Bronchial epithelial cell (primary cell): Measurements from ENCODE around the gene SDC1. TPM values are rescaled to one million over a fixed set of nuclear protein-coding genes. Genes with fewer than 3 reads are reported as not detected.
A peak's percentile ranks its signal among the peaks of the same experiment; 100 is the strongest.

Experiments
- DNase-seq: peaks from one replicate; pipeline ENCODE4 v3.0.0-alpha.2; 2010; ENCODE audit warnings: low read depth
- FAIRE-seq: peaks from 2 replicates; lab custom pipeline; 2011; peaks lifted over from hg19 to GRCh38; lab: Jason Lieb, UNC
- H3K27me3 ChIP-seq: 2 replicates; pipeline ENCODE4 v1.5.1; 2011; ENCODE audit warnings: low read length; ENCODE audit not compliant: control insufficient read depth, insufficient read depth
- H3K36me3 ChIP-seq: 2 replicates; pipeline ENCODE4 v1.5.1; 2011; ENCODE audit warnings: low read length; ENCODE audit not compliant: control insufficient read depth, insufficient read depth
- H3K4me3 ChIP-seq: 2 replicates; pipeline ENCODE4 v1.5.1; 2011; ENCODE audit warnings: mild to moderate bottlenecking, low read depth, low read length, control low read depth
- total RNA-seq: library from RNA; depleted of rRNA; stranded (reverse); fragments of >200 nt; gene quantifications from 2 replicates; pipeline ENCODE4 v1.2.1, GENCODE V29; 2014
- TF ChIP-seq, protein P1 (sequence below): IDR thresholded peaks from 2 replicates; pipeline ENCODE4 v1.5.1; 2011; ENCODE audit warnings: mild to moderate bottlenecking, moderate library complexity, low read length, control low read depth, inconsistent platforms; ENCODE audit not compliant: insufficient read depth, severe bottlenecking

Gene SDC1
- total RNA-seq, 1 donor from 2014 or later: 1,084 TPM

DNA sequence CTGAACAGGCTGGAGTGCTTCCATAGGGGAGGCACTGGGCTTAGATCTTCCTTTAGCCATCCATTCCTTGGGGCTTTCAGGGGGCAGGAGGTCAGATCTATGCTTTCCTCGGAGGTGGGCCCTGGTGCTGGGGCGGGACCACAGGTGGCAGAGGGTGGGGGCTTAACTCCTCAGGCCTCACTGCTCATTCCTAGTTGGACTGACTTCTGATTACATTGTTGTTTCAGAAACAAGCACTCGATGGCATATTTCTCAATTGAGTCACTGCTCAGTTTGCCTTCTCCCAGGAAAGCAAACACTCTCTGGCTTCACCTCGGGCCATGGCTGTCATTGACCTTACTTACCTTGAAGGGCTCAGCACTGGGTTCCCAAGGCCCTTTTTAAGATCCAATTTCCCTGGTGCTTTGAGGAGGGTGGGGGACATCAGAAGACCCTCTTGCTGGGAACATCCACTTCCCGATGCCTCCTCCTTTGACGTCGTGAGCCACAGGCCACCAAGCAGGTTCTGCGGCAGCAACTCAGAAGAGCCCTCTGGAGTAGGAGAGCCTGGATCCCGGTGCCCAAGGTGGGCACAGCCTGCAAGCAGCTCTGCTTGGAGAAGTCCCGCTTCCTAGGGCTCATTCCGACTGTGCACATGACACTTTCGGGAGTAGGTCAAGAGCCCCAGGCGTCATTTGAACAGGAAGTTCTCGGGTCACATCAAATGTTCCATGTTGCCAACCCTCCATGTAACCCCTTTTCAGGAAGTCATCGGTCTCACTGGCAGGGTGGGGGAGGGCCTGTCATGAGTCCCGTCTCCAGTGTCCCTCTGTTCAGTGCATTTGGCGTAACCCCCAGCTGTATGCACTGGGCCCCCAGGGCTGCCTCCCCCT lies 40.6 kb downstream of the SDC1 start:
- DNase-seq (peak; percentile 90), FAIRE-seq (peak; percentile 89)
- TF ChIP-seq, protein P1, sequence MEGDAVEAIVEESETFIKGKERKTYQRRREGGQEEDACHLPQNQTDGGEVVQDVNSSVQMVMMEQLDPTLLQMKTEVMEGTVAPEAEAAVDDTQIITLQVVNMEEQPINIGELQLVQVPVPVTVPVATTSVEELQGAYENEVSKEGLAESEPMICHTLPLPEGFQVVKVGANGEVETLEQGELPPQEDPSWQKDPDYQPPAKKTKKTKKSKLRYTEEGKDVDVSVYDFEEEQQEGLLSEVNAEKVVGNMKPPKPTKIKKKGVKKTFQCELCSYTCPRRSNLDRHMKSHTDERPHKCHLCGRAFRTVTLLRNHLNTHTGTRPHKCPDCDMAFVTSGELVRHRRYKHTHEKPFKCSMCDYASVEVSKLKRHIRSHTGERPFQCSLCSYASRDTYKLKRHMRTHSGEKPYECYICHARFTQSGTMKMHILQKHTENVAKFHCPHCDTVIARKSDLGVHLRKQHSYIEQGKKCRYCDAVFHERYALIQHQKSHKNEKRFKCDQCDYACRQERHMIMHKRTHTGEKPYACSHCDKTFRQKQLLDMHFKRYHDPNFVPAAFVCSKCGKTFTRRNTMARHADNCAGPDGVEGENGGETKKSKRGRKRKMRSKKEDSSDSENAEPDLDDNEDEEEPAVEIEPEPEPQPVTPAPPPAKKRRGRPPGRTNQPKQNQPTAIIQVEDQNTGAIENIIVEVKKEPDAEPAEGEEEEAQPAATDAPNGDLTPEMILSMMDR: no peak
- no peak overlapping the region for H3K4me3 ChIP-seq
- H3K27me3 ChIP-seq: no peaks in the 10 kb centered on the region
- no peaks in the 10 kb centered on the region for H3K36me3 ChIP-seq

DNA sequence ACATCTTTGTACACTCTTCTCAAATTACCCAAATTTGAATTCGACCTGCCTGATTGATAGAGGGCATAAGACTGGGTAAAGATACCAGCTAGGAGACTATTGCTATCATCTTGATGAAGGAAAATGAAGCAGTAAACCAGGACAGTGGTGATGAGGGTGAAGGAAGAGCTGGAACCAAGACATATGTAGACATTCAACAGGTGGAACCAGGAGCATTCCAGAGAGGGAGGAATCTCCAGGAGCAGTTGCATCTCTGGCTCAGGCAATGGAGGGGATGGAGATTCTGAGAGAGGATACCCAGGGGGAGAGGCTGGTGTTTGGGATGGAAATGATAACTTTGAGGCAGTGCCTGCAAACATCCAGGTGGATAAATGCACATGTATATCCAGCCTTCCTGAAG lies 41.6 kb downstream of the SDC1 start:
- Histone ChIP-seq H3K27me3 (no peaks in the 10 kb centered on the region), H3K4me3 (no peak overlapping the region), H3K36me3 (no peaks in the 10 kb centered on the region)
- peak; percentile 18 for FAIRE-seq
- TF ChIP-seq, protein P1: no peak
- no peak for DNase-seq

DNA sequence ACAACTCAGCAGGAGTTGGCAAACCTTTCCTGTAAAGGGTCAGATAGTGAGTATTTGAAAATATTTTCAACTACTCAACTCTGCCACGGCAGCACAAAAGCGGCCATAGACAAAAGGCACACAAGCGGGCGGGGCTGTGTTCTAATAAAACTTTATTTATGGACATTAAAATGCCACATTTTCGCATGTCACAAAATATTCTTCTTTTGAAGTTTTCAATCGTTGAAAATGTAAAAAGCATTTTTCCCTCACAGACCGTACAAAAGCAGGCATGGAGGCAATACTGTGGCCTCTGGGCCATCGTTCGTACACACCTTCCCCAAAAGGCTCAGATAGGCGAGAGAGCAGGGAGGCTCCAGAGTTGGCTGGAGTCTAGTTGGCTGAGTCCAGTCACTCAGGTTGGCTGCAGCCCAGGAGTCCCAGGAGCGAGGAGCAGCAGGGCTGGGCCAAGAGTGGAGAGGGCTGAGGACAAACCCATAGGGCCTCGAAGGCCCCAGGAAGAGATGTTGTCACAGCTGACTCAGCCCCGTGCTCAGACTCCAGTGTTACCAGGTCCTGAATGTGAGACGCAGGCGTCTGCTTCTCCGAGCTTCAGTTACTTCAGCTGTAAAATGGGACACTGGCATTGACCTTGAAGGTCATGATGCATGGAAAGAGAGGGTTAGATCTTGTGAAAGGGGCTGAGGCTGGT lies 42.5 kb downstream of the SDC1 start:
- Histone ChIP-seq H3K4me3 (no peak overlapping the region), H3K36me3 (no peaks in the 10 kb centered on the region), H3K27me3 (no peaks in the 10 kb centered on the region)
- DNase-seq: peak; percentile 96
- TF ChIP-seq, protein P1: no peak
- FAIRE-seq: peak; percentile 93

- no peak overlapping the region for H3K4me3 ChIP-seq
- DNase-seq (no peak), FAIRE-seq (no peak)
- H3K36me3 ChIP-seq: no peaks in the 10 kb centered on the region
- TF ChIP-seq, protein P1: no peak
- no peaks in the 10 kb centered on the region for H3K27me3 ChIP-seq
These were observed 43.2 kb downstream of the SDC1 start for GRCh38 chr2:20181761-20182160.

DNA sequence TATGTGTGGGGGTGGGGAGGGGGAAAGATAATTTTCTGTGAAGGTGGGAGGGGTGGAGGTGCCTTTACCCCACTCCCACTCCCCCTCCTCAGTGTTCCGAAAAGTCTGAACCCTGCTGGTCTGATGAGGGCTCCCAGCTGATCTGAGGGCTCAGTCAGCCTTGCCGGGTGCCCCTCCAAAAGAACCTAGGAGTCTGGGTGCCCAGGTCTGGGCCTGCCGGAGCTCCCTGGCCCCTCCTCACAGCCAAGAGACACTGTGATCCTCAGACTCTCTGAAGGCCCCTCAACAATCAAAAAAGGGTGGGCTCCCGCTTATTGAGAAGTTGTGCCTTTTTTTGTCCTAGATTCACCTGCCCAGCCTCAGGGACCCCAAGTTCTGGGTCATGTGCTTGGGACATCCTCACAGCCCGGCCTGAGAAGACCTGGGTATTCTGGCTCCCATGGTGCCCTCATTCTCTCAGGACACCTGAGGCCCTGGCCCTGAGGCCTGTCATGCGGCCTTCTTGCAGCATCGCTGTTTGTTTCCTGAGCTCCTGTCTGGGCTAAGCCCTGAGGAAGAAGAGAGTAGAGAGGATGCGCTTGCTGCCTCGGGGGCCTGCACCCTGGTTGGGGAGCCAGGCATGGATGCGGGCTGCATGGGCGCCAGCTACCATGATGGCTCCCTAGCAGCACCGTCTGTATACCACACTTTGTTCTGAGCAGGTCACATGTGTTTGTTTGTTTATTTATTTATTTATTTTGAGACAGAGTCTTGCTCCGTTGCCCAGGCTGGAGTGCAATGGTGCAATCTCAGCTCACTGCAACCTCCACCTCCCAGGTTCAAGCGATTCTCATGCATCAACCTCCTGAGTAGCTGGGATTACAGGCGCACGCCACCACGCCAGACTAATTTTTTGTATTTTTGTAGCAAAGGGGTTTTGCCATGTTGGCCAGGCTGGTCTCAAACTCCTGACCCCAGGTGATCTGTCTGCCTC lies 44.0 kb downstream of the SDC1 start:
- Histone ChIP-seq H3K36me3 (no peaks in the 10 kb centered on the region), H3K27me3 (no peaks in the 10 kb centered on the region), H3K4me3 (no peak overlapping the region)
- DNase-seq (no peak), FAIRE-seq (no peak)
- TF ChIP-seq, protein P1: no peak
